NCI-H2107 treated with DMSO at 0.1 percent for 48 hours (cell line): ENCODE data around the gene AKAP8.
"Not testable (repeated sequence)": the region's sequence is repeated elsewhere in the genome, so short reads cannot be mapped to it uniquely, and the experiment has no call there.

ENCODE experiments used
- DNase-seq: peaks from one replicate; lab custom pipeline; 2025; ENCODE audit not compliant: unreplicated experiment; lab: John Stamatoyannopoulos, UW

The AKAP8 gene

GRCh38 chr19:15379083-15379998 lies at the start of gene AKAP8:
TSS of gene AKAP8 (minus strand) at chr19:15379787. CDS start at chr19:15379731, 56 bp downstream.
- DNase-seq: peak; percentile 90

DNA sequence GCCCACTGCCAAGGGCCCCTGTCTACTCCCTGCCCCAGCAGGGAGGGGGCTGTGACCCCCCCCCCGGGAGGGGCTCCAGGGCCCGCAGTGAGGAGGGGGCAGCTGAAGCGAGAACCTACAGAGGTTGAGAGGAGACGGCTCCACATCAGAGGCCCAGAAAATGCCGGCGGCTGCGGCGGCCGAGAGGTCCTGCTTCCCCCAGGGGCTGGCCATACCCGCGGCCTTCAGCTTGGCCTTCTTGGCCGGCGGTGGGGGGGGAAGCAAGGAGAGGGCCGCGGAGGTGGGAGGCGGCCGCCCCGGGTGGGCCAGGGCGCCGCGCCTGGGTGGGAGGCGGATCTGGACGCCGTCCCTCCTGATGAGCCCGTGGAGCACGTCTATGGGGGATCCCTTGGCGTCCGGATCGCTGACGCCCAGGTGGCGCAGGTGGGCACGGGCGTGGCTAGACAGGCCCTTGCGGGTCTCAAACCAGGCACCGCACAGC lies 48.4 kb upstream of the AKAP8 start:
- DNase-seq: no peak

DNA sequence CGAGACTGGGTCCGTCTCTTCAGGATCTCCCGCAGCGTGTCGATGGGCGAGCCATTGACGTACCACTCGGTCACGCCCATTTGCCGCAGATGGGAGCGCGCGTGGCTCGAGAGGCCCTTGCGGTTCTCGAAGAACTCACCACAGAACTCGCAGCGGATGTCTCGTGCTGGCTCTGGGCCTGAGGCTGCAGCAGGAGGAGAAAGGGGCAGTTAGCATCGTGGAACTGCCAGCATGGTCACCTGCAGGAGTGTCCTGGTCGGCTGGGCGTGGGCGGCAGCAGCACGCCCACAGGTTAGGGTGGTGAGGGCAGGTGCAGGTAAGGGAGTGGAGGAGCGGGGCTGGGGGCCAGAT lies 47.7 kb upstream of the AKAP8 start:
- no peak for DNase-seq

DNA sequence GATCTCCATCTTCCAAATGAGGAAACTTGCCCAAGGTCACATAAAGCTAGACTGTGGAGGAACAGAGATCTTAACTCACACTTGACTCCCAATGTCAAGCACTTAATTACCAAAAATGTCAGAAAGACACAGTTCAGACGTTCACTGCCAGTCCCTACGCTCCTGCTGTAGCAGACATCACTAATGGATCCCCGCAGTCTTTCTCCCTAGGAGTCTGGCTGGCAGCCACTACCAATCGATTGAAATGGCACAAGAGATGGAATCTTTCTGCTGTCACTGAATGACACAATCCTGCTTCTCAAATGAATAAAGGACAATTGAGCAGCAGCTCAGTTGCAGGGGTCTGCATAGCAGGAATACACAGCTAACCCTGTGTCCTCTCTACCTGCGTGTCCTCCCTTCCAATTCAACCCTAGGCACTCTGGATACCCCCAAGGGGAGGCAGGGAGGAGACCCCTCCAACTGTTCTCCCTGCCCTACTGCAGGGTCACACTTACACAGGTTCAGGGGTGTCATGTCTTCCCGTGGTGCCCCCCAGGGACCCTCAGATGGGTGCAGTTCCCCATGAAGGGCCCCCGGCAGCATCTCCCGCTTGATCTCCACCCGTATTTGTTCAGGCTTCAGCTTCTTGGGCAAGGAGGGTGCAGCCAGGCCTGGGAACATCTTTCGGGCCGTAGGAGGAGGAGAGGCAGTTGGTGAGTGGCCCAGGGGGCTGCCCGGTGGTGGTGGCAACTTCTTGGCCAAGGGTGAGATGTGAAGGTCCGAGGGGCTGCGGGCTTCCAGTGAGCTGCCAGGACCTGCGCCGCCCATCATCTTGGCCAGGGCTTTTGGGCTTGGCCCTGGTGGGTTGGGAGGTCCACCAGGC lies 47.1 kb upstream of the AKAP8 start:
- DNase-seq: no peak

- DNase-seq: no peak
Measured at GRCh38 chr19:15425321-15425950, 45.8 kb upstream of the AKAP8 start.

DNA sequence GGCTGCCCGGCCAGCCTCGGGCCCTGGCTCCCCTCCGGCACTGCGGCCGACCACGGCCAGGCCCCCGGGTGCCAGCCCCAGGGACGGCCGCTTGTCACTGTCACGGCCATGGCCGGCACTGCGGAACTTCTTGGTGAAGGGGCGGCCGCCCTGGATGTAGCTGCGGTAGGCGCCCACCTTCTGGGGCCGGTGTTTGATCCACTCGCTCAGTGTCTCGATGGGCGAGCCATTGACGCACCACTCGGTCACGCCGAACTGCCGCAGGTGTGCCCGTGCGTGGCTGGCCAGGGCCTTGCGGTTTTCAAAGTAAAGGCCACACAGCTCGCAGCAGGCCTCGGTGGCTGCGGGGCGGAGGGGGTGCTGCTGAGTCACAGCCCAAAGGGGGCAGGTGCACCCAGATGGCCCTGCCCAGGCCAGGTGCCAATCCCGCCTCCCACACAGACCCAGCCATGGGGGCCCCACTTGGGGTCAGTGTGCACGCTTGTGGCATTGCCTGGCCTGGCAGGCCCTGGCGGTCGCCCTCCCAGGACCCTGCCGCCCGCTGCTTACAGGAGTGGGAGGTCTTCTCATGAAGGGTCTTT lies 45.2 kb upstream of the AKAP8 start:
- no peak for DNase-seq

DNA sequence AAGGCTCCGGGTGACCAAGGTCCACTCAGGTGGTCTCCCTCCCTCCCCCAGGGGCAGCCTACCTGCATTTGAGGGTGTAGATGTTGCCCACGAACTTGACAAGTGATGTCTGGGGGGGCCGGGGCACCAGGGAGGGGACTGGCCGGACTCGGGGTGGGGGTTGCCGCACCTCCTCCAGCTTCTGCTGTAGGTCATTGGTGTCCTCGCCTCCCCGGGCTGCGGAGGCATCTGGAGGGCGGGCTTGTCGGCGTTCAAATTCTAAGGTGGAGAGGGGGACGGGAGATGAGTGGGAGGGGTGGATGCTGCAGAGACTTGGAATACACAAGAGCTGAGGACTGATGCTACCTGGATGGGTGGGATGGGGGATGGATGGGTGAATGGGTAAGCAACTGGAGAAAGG lies 44.5 kb upstream of the AKAP8 start:
- no peak for DNase-seq

GRCh38 chr19:15423130-15423529 lies 43.5 kb upstream of the AKAP8 start:
- no peak for DNase-seq

- DNase-seq: no peak
Measured at GRCh38 chr19:15422296-15423075, 42.9 kb upstream of the AKAP8 start.

GRCh38 chr19:15421721-15422260 lies 42.2 kb upstream of the AKAP8 start:
- DNase-seq: no peak

GRCh38 chr19:15421136-15421695 lies 41.6 kb upstream of the AKAP8 start:
- no peak for DNase-seq

- DNase-seq: no peak
Measured at GRCh38 chr19:15419413-15420025, 39.9 kb upstream of the AKAP8 start.

DNA sequence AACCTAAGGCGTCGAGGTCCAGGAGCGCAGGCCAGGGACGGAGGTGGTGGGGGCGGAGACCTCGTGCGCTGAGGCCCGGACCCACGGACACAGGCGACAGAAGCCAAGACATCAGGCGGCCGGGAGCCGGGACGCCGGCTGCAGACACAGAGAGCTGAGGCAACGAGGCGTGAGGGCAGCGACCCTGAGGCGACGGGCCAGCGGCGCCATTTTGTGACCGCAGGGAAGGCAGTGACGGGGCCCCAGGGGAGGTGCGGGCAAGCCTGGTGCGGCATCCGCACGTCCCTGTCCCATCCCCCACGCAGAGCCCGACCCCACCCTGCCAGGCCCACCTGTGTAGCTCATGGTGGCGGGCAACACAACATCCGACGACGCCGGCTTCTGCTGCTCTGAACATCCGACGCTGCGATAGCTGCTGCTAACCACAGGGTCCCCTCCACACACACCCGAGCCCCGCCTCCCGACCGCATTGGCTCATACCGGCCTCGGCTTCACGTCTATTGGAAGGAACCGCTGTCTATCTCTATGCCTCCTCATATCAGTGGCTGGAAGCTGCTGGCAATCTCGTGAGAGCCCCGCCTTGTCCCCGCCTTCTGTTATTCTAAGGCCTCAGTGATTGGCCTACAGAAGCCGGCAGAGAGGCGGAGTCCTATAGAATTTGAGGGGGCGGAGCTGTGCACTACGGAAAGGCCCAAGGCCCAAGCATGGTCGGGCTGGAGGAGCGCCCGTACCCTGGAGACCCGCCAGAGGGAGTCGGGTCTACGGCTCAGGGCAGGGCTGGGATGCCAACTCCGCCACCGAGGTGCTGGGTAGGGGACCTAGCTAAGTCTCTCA lies 39.2 kb upstream of the AKAP8 start, which contains the start of gene AKAP8L:
TSS of gene AKAP8L (minus strand) at position 410 of the 834 bp plus-strand sequence. CDS start at position 345, 65 bp downstream.
- peak; percentile 99 for DNase-seq

GRCh38 chr19:15418231-15418578 lies 38.6 kb upstream of the AKAP8 start:
- no peak for DNase-seq

- no peak for DNase-seq
Measured at GRCh38 chr19:15417699-15418098, 38.1 kb upstream of the AKAP8 start.

GRCh38 chr19:15412832-15413231 lies 33.2 kb upstream of the AKAP8 start:
- DNase-seq: peak; percentile 47

DNA sequence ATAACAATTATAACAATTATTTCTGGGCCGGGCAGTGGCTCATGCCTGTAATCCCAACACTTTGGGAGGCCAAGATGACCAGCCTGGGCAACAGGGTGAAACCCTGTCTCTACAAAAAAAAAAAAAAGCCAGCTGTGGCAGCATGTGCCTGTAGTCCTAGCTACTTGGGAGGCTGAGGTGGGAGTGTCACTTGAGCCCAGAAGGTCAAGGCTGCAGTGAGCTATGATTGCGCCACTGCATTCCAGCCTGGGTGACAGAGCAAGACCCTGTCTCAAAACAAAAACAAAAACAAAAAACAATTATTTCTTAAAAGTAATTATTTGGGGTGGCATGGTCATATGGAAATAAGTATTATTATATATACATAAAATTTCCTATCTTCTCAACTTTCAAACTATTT lies 31.8 kb upstream of the AKAP8 start:
- not testable (repeated sequence) for DNase-seq

DNA sequence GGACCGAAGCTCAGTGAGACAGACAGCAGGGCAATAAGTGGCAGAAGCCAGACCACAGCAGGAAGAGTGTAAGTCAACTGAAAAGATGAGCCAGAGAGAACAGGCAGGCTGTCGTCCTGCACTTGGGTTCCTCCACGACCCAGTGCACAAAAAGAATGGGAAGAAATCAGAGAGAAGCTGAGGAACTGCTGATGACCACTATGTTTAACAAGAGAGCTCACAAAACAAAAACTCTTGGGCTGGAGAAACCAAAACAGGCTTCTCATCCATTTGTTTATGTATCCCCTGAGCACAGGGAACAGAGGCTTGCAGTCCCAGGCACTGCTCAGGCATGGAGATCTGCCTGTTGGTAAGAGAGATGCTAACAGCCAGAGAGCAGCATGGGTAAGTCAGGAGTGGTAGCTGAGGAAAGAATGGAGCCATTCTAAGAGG lies 25.2 kb upstream of the AKAP8 start:
- no peak for DNase-seq
